GM18519 (cell line): ENCODE measurements around the gene CEP170.

Experiments
- ATAC-seq: cut with Tn5 transposase; IDR thresholded peaks from one replicate; pipeline ENCODE4 v1.9.1; 2021; ENCODE audit warnings: mild to moderate bottlenecking, moderate library complexity; ENCODE audit not compliant: unreplicated experiment, low FRiP score

The CEP170 gene

DNA sequence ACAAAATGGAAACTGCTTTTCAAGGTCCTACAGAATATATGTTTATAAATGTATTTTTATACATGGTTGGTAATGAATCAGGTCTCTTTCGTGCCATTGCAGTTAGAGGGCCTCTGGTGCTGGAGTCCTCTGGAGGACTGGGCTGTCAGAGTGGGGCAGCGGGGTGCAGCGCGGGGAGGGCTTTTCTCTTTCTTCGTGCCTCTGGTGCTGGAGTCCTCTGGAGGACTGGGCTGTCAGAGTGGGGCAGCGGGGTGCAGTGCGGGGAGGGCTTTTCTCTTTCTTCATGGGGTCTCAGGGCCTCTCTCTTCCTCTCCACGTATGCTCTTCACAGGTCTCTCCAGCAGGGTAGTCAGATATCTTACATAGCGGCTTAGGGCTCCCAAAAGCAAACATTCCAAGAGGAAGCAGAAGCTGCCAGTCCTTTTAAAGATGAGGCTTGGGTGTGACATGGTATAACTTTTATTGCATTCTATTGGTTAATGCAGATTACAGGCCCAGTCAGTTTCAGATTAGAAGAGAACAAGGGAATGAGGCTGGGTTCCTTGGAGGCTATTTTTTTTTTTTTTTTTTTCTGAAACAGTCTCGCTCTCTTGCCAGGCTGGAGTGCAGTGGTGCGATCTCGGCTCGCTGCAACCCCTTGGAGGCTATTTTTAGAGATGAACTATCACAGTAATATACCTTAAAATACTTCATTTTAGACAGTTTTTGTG lies 13.8 kb upstream of the CEP170 start:
- ATAC-seq = no peak

DNA sequence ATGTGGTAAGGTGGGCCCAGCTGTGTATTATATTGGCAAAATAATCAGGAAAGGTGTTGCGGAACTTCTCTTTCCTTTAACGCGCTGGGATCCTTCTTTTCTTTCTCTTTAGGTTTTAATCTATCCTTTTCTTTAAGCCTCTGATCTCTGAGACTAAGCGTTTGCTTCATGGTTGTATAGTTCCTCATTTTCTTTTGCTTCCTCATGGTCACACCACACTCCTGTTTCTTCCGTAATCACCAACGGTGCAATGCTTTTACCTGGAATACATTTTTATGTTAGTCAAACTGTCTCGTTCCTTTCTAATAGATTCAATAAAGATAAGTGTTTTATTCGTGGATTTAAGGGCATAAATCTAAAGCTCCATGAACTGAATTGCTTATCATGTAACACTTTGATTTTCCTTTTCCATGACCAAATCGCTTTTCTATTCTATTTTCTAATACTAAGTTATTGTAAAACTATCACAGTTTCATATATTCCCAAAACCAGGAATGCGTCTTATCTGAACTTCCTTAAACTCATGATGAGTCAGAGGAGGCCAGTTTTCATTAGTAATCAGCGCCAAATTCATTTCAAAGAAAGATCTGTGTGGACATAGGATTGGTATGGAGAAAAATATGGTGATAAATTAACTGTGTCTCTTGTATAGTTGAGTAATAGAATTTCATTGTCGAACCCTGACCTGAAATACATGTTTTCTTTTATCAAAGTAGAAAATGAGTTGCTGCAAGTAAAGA lies 13.0 kb upstream of the CEP170 start:
- ATAC-seq = no peak

DNA sequence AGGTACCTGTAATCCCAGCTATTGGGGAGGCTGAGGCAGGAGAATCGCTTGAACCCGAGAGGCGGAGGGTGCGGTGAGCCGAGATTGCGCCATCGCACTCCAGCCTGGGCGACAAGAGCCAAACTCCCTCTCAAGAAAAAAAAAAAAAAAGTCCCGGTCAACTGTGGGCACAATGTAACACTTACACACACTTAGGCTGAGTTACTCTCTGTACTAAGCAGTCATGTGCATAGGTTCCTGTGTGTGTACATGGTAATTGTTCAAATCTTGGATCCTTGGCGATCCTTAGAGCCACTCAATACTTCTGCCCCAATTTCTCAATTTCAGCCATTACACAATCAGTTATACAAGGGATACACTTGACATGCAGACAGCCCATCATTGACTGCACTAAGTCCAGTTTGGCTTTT lies 12.4 kb upstream of the CEP170 start:
- no peak for ATAC-seq

DNA sequence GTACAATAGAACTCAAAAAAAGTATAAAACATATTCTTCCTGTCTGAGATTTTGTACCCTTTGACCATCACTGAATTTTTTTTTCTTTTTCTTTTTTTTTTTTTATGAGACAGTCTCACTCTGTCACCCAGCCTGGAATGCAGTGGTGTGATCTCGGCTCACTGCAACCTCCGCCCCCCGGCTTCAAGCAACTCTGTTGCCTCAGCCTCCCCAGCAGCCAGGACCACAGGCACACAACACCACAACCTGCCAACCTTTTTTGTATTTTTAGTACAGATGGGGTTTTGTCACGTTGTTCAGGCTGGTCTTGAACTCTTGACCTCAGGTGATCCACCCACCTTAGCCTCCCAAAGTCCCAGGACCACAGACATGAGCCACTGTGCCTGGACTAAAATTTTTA lies 11.2 kb upstream of the CEP170 start:
- no peak for ATAC-seq

DNA sequence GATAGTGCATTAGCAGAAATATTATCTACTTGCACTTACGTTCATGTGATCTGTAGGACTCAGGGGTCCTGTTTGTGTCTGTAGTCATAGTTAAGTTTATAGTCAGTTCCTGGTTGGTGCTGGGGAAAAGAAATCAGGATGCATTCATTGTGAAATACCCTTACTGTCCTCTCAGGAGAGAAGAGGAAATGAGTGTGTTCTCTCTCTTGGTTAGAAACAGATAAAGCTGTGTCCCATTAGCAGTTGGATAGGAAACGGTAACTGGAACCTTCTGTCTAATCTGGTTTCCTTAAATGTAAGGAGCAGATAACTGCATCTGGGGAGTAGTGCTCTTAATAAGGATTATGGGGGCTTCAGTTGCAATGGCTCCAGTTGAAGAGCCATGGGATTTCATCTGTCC lies 9.6 kb upstream of the CEP170 start:
- no peak for ATAC-seq

DNA sequence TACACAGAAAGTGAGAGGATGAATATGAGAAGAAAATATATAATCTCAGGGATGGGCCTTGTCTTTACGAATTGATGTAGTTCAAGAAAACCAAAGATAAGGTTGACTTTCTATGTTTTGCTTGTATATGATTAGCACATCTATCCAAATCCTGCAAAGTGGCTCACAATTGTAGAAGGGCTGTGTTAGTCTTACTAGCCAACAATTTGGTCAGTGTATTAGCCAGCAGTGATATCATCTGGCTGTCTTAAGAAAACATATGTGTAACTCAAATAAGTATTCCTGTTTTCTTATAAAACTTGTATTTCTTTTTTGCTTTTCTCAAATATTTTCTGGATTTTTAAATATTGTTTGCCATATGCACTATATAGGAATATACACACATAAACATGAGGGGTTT lies 6.3 kb upstream of the CEP170 start:
- ATAC-seq = no peak

DNA sequence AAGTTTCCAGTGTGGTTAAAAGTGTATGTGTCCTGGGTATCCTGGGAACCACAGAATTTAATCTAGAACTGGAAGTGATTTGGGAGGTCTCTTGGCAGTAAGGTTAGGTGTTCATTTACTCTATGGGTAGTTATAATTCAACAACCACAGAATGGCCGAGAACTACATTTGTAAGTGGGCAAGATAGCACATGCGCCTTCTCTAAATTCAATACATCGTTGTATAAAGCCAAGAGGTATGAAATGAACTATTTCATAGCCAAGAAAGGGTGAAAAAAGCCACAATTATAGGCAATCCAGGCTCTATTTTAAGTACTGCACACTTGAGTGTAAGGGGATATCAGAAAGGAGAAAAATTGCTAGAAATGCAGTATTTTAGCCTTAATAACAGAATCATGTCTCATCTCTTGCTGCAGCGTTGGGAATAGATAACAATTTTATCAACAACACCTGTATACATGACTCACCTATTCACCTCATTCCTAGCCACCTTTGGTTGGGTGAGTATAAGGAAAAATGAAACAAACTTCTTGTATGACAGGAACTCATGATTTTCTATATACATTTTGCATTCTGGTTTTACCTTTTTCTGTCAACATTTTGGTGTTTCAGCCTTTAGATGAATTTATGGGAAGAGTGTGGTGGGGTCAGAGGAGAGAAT lies 5.3 kb upstream of the CEP170 start:
- no peak for ATAC-seq

DNA sequence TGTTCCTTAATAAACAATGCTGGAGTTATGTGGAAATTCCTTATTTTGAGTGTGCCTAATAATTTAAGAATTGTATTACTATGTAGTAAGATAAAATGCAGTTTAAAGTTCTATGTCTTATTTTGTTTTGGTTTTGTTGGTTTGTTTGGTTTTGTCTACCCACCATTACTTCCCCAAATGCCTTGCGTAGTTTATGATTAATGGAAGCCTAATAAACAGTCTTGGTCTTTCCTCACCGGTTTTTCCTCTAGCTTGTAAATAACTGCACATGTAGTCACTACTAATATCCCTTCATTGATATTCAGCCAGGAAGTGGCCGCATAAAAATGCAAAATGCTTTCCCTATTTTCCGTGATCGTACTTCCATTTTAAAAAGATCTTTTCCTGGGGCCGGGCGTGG lies 3.6 kb upstream of the CEP170 start:
- no peak for ATAC-seq

DNA sequence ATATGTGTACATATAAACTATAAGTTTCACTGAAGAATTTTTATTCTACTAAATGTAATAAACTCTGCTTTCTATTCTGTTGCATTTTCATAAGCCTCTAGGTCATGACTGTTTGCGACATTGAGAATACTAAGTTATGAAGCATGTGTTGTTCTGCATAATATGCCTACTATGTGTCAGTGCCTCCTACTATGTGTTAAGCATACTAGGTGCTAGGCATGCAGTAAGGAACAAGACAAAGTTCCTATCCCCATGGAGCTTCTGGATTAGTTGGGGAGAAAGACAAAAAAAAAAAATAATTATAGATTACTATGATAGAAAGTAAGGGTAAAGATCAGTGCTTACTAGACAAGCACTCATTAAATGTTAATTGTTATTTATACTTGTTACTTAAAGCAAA lies 2.1 kb upstream of the CEP170 start:
- ATAC-seq = no peak

DNA sequence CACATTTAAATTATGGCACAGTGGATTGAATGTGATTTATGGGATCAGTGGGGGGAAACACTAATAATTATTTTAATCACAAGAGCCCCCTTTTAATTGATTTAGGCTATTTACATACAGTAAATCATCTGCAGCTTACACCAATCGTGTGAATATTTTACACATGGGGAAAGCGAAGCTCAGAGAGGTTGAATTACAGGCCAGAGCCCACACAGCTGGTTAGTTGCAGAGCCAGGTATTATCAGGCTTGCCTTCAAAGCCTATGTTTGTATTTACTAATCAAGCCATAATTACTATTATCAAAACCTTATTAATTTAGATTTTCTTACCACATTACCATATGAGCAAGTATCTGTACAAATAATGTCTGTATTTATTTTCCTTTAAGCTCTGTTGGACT lies 1.5 kb upstream of the CEP170 start:
- no peak for ATAC-seq

DNA sequence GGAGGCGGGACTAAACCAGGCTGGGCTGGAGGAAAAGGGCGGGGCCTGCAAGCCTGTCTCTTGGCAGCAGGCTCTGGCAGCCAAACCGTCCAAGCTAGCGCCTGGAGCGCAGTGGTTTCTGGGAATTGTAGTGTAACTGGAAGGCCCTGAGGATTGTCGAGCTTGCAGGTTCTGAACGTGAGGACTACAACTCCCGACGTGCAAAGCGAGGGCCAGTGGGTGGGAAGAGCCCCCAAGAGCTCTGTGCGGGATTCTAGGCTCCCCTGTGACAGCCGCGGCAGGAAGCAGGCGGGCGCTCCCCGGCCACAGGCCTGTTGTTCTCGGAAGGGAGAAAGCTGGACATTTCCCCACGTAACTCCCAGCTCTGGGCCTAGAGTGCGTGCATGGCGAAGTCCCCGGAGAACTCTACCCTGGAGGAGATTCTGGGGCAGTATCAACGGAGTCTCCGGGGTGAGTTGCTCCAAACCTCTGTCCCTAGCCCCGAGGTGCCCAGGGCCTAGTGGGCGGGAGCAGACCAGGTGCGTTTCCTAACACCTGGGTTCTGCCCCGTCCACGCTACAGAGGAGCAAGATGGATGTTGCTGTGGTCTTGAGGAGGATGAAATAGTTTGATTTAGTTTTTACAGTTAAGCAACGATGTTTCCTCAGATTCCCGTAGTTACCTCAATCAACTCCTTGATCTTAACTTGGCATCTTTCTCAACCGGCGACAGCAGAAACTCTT lies 871 bp upstream of the CEP170 start, which contains the start of gene SDCCAG8:
SDCCAG8 (plus strand) TSS at position 251 of the 722 bp plus-strand sequence; CDS start at position 384, 133 bp downstream.
- ATAC-seq = peak; percentile 83

DNA sequence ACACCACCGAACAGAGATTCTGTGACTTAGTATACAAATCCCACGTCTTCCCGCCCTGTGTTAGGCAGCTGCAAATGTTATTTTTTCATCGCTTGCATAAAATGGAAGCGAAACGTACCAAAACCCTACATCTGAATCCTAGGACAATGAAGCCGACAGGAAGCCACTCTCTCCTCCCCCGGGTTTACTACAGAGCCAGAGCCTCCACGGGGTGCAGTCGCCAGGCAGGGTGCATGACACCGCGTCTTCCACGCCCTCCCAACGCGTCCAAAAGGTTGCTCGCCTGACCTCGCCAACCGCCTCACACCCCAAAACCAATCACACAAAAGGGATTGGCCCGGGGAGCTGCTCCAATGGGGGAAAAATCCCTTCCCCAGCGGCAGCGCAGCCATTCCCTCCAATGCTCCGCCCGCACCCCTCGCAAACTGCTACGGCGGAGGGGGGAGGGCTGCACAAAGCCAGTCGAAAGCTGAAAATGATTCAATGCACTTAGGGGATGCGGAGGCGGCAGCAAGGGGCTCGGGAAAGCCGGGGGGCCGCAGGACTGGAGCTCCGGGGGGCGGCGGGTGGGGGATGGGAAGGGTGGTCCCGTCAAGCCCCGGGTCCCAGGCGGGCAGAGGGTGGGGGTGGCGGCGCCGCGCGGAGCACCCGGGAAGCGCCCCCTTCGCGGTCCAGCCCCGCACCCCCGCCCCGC lies 701 bp downstream of the CEP170 start:
- no peak for ATAC-seq

DNA sequence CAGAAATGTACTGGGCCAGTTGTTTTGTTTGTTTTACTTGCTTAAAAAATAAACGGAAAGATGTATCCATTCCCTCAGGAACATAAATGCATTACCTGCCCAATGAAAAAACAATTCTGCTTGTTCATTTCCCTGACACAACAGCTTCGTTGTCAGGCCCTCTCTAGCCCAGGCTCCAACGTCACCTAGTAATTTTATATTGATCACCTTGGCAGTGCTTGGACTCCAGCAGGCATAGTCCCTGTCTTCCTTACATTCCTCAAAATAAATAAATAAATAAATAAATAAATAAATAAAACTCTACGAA lies 1.2 kb downstream of the CEP170 start:
- ATAC-seq = no peak

DNA sequence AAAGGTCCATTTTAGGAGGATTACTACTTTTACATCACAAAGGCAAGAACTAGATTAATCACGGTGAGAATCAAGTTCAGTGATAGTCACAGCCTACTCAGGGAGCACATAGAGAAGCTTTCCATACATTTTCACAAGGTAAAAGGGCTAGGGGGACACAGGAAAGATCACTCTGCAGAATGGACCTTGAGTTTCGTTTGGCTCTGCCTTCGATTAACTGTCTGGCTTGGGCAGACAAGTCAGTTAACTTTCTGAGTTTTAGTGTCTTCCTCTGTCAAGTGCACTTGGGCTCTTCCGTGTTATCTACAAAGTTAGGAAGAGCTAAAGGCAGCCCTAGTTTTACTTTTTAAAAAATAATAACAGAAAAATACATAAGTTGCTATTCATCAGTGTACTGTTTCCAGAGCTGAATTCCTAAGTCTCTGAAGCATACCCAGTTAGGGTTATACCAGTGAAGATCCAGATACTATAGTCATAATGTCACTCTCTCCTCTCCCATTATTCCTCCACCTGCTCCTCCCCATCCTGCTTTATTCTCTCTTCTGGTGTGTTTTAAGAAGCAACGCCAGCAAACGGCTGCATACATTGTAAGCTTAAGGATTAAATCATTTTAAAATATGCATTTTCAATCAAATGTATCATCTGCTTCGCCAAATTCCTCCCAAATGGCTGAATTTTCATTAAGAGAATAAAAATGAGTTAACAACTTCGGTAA lies 1.7 kb downstream of the CEP170 start:
- ATAC-seq = no peak

DNA sequence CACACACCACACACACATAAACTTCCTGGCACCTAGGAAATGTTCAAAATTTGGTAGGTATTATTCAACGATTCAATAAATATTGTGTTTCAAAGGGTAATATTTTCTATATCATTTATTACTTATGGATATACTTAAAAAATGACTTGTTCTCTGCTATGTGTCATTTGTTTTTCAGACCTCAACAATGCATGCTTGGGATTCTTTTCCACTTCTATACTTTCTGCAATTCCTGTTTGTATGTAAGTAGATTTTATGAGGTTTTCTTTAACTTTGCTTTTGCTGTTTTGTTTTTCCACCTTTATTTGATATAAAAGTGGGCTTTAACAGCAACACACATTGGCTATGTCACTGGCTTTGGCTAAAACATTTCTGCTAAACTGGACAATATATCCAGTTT lies 3.5 kb downstream of the CEP170 start:
- ATAC-seq = no peak

DNA sequence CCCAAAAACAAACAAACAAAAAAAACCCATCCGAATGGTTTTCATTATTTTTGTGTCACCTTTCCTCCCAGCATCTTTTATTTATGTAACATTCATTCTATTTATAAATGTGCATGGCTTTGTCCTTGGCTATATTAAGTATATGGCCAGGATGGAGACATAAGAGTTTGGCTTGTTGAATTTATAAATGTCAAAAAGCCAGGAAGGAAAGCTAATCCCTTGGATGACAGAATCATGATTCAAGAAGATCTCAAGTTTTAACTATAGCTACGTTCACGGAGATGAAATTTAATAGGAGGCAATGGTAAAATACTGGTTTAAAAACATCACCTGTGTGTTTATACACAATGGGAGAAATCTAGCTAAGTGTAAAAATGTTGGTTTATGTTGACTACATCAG lies 5.0 kb downstream of the CEP170 start:
- ATAC-seq = no peak

DNA sequence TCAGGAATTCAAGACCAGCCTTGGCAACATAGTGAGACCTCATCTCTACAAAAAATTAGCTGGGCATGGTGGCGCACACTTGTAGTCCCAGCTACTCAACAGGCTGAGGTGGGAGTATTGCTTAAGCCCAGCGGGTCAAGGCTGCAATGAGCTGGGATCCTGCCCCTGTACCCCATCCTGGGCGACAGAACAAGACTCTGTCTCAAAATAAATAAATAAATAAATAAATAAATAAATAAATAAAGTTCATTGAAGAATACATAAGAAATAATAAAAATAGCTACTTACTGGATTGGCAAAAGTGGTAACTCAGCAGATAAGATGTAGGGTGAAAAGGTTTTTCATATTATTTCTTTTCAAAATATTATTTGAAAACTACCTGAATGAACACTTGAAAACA lies 5.9 kb downstream of the CEP170 start:
- no peak for ATAC-seq

DNA sequence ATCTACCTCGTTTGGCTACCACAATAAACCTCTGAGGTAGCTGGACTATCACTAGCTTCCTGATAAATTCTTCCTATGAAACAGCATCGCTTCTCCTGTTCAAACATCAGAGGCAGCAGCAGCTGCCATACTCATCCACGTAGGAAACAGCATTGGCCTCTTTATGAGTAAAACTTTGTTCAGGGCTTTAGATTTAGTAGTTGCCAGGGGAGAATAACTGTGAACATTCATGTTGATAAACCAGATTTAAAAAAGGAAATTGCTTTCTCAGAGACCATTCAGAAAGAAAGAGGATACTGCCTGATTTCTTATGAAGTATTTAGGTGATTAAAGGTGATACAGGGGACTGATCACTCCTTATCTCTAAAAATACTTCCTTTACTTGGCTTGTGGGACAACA lies 7.2 kb downstream of the CEP170 start:
- ATAC-seq = no peak

DNA sequence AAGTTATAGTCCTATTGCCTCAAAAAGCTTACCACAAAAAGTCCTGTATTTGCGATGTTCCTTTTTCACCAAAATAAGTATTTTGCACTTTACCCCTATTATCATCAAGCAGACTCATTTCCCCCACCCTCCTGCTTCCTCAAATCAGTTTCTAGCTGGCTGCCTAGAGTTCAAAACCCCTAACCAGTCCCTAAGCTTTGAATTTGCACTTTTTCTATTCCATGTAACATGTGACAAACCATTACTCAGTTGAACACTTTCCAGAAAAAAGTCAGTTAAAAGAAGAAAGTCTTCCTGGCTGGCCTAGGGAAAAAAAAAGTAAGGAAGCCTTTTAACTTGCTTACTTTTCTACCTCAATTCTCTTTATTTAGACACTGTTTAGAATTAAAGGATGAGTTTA lies 8.2 kb downstream of the CEP170 start:
- ATAC-seq = no peak

DNA sequence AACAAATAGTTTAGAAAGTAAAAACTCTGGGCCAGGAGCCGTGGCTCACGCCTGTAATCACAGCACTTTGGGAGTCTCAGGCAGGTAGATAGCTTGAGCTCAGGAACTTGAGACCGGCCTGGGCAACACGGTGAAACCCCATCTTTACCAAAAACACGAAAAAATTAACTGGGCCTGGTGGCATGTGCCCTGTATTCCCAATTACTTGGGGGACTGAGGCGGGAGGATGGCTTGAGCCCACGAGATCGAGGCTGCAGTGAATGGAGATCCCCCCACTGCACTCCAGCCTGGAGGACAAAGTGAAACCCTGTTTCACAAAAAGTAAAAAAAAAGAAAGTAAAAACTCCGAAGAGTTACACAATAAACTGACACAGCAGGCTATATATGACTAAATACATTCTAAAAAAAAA lies 10.6 kb downstream of the CEP170 start:
- peak; percentile 55 for ATAC-seq
